MM.1S (cell line): ENCODE results near the gene COPE.

Experiments
- DNase-seq: peaks from one replicate; pipeline ENCODE4 v3.0.0-alpha.2; 2015
- H2AFZ ChIP-seq: fragments of 300-600 bp; sonication (generic); 2 replicates; pipeline ENCODE4 v1.6.0; 2016; ENCODE audit warnings: antibody characterized with exemption, low read length
- H3F3A ChIP-seq: fragments of 300-600 bp; sonication (generic); 2 replicates; pipeline ENCODE4 v1.6.1; 2016; ENCODE audit warnings: mild to moderate bottlenecking, antibody characterized with exemption, low read length, moderate library complexity, mixed read lengths; ENCODE audit not compliant: insufficient read depth
- H3K27ac ChIP-seq: fragments of 300-600 bp; sonication (generic); 2 replicates; pipeline ENCODE4 v1.5.1; 2016; ENCODE audit warnings: mild to moderate bottlenecking, low read length
- H3K27me3 ChIP-seq: fragments of 300-600 bp; sonication (generic); replicated peaks from 2 replicates; pipeline ENCODE4 v1.6.0; 2016; ENCODE audit warnings: low read length; ENCODE audit not compliant: insufficient read depth
- H3K36me3 ChIP-seq: fragments of 300-600 bp; sonication (generic); replicated peaks from 2 replicates; pipeline ENCODE4 v1.6.1; 2016; ENCODE audit warnings: mild to moderate bottlenecking, low read length, mixed read lengths; ENCODE audit not compliant: insufficient read depth
- H3K4me1 ChIP-seq: fragments of 300-600 bp; sonication (generic); 2 replicates; pipeline ENCODE4 v1.6.1; 2016; ENCODE audit warnings: low read length, mixed read lengths
- H3K4me2 ChIP-seq: fragments of 300-600 bp; sonication (generic); 2 replicates; pipeline ENCODE4 v1.6.0; 2016; ENCODE audit warnings: low read depth, low read length
- H3K4me3 ChIP-seq: fragments of 300-600 bp; sonication (generic); 2 replicates; pipeline ENCODE4 v1.5.1; 2016; ENCODE audit warnings: low read length, mixed read lengths
- H3K79me2 ChIP-seq: fragments of 300-600 bp; sonication (generic); 2 replicates; pipeline ENCODE4 v1.6.1; 2016; ENCODE audit warnings: mixed run types, low read length, mixed read lengths
- H3K9ac ChIP-seq: fragments of 300-600 bp; sonication (generic); 2 replicates; pipeline ENCODE4 v1.6.1; 2016; ENCODE audit warnings: low read length, mixed read lengths
- H3K9me2 ChIP-seq: fragments of 300-600 bp; sonication (generic); replicated peaks from 2 replicates; pipeline ENCODE4 v1.6.1; 2016; ENCODE audit warnings: mild to moderate bottlenecking, low read length, mixed read lengths; ENCODE audit not compliant: insufficient read depth
- H3K9me3 ChIP-seq: fragments of 300-600 bp; sonication (generic); replicated peaks from 2 replicates; pipeline ENCODE4 v1.6.1; 2016; ENCODE audit warnings: mild to moderate bottlenecking, low read length, mixed read lengths; ENCODE audit not compliant: insufficient read depth
- H4K20me1 ChIP-seq: fragments of 300-600 bp; sonication (generic); 2 replicates; pipeline ENCODE4 v1.6.1; 2016; ENCODE audit warnings: mild to moderate bottlenecking, low read length, moderate library complexity, mixed read lengths; ENCODE audit not compliant: insufficient read depth
- EZH2 ChIP-seq: fragments of 300-600 bp; sonication (generic); optimal IDR thresholded peaks from 2 replicates; pipeline ENCODE3; 2017; ENCODE audit warnings: low read depth, mild to moderate bottlenecking, antibody characterized with exemption, low read length, mixed read lengths
- EZH2phosphoT487 ChIP-seq: fragments of 300-600 bp; sonication (generic); IDR thresholded peaks from 2 replicates; pipeline ENCODE4 v1.6.1; 2018; ENCODE audit warnings: antibody characterized with exemption, low read length
- TF ChIP-seq, protein P1 (sequence below): fragments of 300-600 bp; sonication (generic); IDR thresholded peaks from 2 replicates; pipeline ENCODE4 v1.5.1; 2016; ENCODE audit warnings: antibody characterized with exemption, low read length, mixed read lengths

Gene COPE

DNA sequence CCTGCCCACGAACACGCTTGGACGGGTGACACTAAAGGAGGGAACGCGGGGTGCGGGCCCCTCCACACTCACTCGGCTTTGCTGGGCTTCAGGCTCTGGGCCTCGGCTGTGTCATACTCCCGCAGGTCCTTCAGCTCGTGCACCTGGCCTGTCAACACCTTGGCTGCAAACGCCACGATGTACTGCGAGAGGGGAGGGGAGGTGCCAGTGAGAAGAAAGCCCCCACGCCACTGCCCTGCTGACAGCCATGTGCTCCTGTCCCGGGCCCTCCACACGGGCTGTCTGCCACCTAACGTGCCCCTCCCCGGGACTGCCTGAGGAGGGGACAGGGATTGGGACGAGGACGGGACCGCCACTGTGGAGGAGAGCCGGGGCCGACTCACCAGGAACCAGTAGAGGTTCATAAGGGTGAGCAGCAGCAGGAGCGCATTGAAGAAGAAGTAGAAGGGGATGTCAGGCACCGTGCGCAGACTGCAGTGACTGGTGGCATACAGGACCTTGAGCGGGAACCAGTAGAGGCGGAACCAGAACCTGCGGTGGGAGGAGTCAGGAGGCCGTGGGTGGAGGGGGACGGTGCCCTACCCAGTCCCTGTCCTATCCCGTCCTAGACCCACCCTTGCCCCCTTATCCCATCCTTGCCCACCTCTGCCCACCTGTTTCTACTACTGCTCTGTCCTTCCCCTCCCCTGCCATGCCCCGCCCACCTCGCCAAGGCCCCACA lies 40.2 kb downstream of the COPE start:
- no peaks in the 10 kb centered on the region for H3K79me2 ChIP-seq
- no peak overlapping the region for H3K27ac ChIP-seq
- DNase-seq: no peak
- H4K20me1 ChIP-seq: no peaks in the 10 kb centered on the region
- peaks cover 12% of the 10 kb centered on the region for H3K27me3 ChIP-seq
- no peaks in the 10 kb centered on the region for H3F3A ChIP-seq
- no peaks in the 10 kb centered on the region for H3K9me3 ChIP-seq
- H3K4me1 ChIP-seq: no peaks in the 10 kb centered on the region
- H3K9me2 ChIP-seq: no peaks in the 10 kb centered on the region
- no peak for TF ChIP-seq EZH2
- TF ChIP-seq EZH2phosphoT487: no peak
- TF ChIP-seq, protein P1, sequence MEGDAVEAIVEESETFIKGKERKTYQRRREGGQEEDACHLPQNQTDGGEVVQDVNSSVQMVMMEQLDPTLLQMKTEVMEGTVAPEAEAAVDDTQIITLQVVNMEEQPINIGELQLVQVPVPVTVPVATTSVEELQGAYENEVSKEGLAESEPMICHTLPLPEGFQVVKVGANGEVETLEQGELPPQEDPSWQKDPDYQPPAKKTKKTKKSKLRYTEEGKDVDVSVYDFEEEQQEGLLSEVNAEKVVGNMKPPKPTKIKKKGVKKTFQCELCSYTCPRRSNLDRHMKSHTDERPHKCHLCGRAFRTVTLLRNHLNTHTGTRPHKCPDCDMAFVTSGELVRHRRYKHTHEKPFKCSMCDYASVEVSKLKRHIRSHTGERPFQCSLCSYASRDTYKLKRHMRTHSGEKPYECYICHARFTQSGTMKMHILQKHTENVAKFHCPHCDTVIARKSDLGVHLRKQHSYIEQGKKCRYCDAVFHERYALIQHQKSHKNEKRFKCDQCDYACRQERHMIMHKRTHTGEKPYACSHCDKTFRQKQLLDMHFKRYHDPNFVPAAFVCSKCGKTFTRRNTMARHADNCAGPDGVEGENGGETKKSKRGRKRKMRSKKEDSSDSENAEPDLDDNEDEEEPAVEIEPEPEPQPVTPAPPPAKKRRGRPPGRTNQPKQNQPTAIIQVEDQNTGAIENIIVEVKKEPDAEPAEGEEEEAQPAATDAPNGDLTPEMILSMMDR: no peak
- no peak overlapping the region for H3K4me2 ChIP-seq
- no peak overlapping the region for H3K4me3 ChIP-seq
- H3K36me3 ChIP-seq: no peaks in the 10 kb centered on the region
- no peak overlapping the region for H3K9ac ChIP-seq
- no peak overlapping the region for H2AFZ ChIP-seq

DNA sequence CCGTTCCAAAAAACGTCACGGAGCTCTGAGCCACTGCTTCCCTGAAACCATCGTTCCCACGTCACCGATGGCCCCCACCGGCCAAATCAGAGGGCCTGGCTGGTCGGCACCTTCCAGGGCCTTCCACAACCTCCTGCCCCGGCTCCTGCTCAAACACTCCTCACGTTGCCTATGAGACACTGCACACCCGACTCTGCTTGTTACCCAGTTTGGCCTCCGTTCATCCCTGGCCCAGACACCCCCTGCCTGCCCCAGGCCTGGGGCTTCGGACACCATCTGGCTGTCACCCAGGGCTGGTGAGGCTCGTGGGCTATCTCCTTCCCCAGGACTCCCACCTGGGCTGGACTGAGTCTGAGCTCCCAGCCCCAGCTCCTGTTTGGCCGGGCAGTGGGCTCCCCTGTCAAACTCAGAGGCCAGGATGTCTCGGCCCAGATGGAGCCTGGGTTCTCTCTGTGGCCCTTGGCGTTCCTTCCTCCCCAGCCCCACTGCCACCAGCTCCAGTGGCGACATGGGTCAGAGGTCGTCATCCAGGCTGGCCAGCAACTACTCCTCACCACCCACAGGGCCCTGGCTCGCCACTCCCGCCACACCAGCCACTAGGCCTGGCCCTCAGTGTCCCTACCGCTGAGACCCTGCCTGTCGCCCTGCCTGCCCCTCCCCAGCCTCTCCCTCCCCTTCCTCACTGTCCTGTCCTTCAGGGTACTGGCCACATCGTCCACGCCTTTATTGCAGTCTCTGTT lies 41.0 kb downstream of the COPE start:
- Histone ChIP-seq H3K36me3 (no peaks in the 10 kb centered on the region), H2AFZ (no peak overlapping the region), H3K79me2 (no peaks in the 10 kb centered on the region), H3K27me3 (peaks cover 5% of the 10 kb centered on the region; the same call in 1 of the 2 replicates), H3K9me2 (no peaks in the 10 kb centered on the region), H3K9ac (no peak overlapping the region), H3K9me3 (no peaks in the 10 kb centered on the region), H3F3A (no peaks in the 10 kb centered on the region), H3K4me3 (no peak overlapping the region), H3K4me1 (no peaks in the 10 kb centered on the region), H3K27ac (no peak overlapping the region), H3K4me2 (no peak overlapping the region), H4K20me1 (no peaks in the 10 kb centered on the region)
- TF ChIP-seq EZH2: no peak
- TF ChIP-seq, protein P1: no peak
- no peak for TF ChIP-seq EZH2phosphoT487
- no peak for DNase-seq

DNA sequence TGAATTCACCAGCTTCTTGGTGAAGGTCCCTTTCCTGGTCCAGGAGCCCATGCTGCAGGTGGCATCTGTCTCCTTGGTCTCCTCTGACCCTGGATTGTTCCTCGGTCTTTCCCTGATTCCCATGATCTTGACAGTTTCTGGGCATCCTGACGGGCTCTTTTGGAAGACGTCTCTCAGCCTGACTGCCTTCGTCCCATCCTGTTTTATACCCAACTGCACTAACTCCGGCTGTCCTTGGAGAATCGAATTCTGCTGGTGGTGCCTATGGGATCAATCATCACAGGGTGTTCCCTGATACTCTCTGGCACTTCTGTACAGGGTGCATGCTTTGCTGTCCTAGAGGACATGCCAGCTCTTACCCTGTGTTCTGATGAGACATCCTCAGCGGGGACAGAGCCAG lies 42.3 kb downstream of the COPE start:
- no peaks in the 10 kb centered on the region for H3K36me3 ChIP-seq
- no peaks in the 10 kb centered on the region for H4K20me1 ChIP-seq
- TF ChIP-seq EZH2: no peak
- TF ChIP-seq EZH2phosphoT487: no peak
- TF ChIP-seq, protein P1: no peak

More for the DNA sequence above, 42.3 kb downstream of the COPE start:
- Histone ChIP-seq H3K4me3 (no peak overlapping the region), H3K27me3 (no peaks in the 10 kb centered on the region), H3F3A (no peaks in the 10 kb centered on the region; the same call in 1 of the 2 replicates), H3K27ac (no peak overlapping the region), H2AFZ (no peak overlapping the region), H3K9ac (no peak overlapping the region), H3K9me2 (no peaks in the 10 kb centered on the region), H3K9me3 (no peaks in the 10 kb centered on the region), H3K4me1 (no peaks in the 10 kb centered on the region), H3K4me2 (no peak overlapping the region), H3K79me2 (no peaks in the 10 kb centered on the region)
- DNase-seq: no peak
